Measurements from ENCODE around the gene PNPLA3. TPM values are rescaled to one million over a fixed set of nuclear protein-coding genes. Genes with fewer than 3 reads are reported as not detected.

The PNPLA3 gene
- total RNA-seq, 1 experiment from 2014 or later, result 19.8 TPM

- TF ChIP-seq TEAD1 (CRISPR knock-in tag; IDR thresholded peaks at IDR 0.05), result no peak
- no peak for TF ChIP-seq ZNF121 (CRISPR knock-in tag; IDR thresholded peaks at IDR 0.05)
- TF ChIP-seq NR3C1 (CRISPR knock-in tag; conservative IDR thresholded peaks at IDR 0.05; ENCODE audit: low read depth), result no peak
- no peak for TF ChIP-seq ZBTB43 (CRISPR knock-in tag; IDR thresholded peaks at IDR 0.05)
- TF ChIP-seq PREB (CRISPR knock-in tag; IDR thresholded peaks at IDR 0.05; ENCODE audit: borderline replicate concordance), result no peak
- TF ChIP-seq ZNF416 (CRISPR knock-in tag; IDR thresholded peaks at IDR 0.05), result no peak
- no peak for TF ChIP-seq ZNF138 (CRISPR knock-in tag; conservative IDR thresholded peaks at IDR 0.05)
- no peak for TF ChIP-seq GABPB1 (CRISPR knock-in tag; IDR thresholded peaks at IDR 0.05)
- TF ChIP-seq FOXP4 (CRISPR knock-in tag; IDR thresholded peaks at IDR 0.05), result no peak
- no peak for TF ChIP-seq FOXK1 (CRISPR knock-in tag; IDR thresholded peaks at IDR 0.05)
- no peak for TF ChIP-seq CBFB (CRISPR knock-in tag; IDR thresholded peaks at IDR 0.05; ENCODE audit: low read depth)
- TF ChIP-seq USF1 (CRISPR knock-in tag; IDR thresholded peaks at IDR 0.05), result no peak
- TF ChIP-seq ATF2 (CRISPR knock-in tag; IDR thresholded peaks at IDR 0.05; ENCODE audit: borderline replicate concordance, low read depth), result no peak
- no peak for TF ChIP-seq SP1 (CRISPR knock-in tag; conservative IDR thresholded peaks at IDR 0.05)
- no peak for TF ChIP-seq GTF2I (CRISPR knock-in tag; conservative IDR thresholded peaks at IDR 0.05)
- TF ChIP-seq ZMAT4 (CRISPR knock-in tag; IDR thresholded peaks at IDR 0.05), result no peak
- ATAC-seq (no peak), DNase-seq (ENCODE audit: low spot score) (no peak)
- Mint-ChIP-seq H3K27ac (no peak overlapping the region), H3K36me3 (peaks cover 68% of the 10 kb centered on the region), H3K9me3 (peaks cover 4% of the 10 kb centered on the region; the same call in 1 of the 2 replicates), H3K4me3 (no peak overlapping the region), H3K27me3 (ENCODE audit: low read depth) (no peaks in the 10 kb centered on the region), H3K4me1 (no peaks in the 10 kb centered on the region)
- CTCF ChIA-PET, result interaction anchor here (0.6 to 3.4 kb wide), 10 partner anchors 8 to 773 kb away, joined by 3 to 65 read pairs (median 10); partner anchors contain the start of gene PNPLA3
- POLR2A ChIA-PET, result no interaction called here
These were observed 21.2 kb downstream of the PNPLA3 start for GRCh38 chr22:43944670-43945430.

GRCh38 chr22:43945632-43946383 is 22.2 kb downstream of the PNPLA3 start:
- no peaks in the 10 kb centered on the region for H3K4me1 Mint-ChIP-seq
- H3K36me3 Mint-ChIP-seq, result peaks cover 61% of the 10 kb centered on the region
- ChIA-PET POLR2A (interaction anchor here (1.5 kb wide), 1 partner anchor 23 kb away, joined by 5 read pairs; the partner anchor contains the start of gene PNPLA3), CTCF (interaction anchor here (0.5 to 3.4 kb wide), 39 partner anchors 9 to 749 kb away, joined by 3 to 65 read pairs (median 4); partner anchors contain the start of genes PNPLA3 and SAMM50)
- no peaks in the 10 kb centered on the region for H3K27me3 Mint-ChIP-seq (ENCODE audit: low read depth)
- no peak overlapping the region for H3K4me3 Mint-ChIP-seq
- no peak overlapping the region for H3K27ac Mint-ChIP-seq
- ATAC-seq (peak; percentile 95), DNase-seq (ENCODE audit: low spot score) (peak; percentile 75)
- TF ChIP-seq CTCF (IDR thresholded peaks at IDR 0.05), result peak; percentile 57
- TF ChIP-seq ZNF423 (CRISPR knock-in tag; IDR thresholded peaks at IDR 0.05), result peak; percentile 64
- TF ChIP-seq MAX (CRISPR knock-in tag; IDR thresholded peaks at IDR 0.05), result no peak
- TF ChIP-seq TP53 (CRISPR knock-in tag; IDR thresholded peaks at IDR 0.05), result no peak
- peaks cover 4% of the 10 kb centered on the region; the same call in 1 of the 2 replicates for H3K9me3 Mint-ChIP-seq
